GM12874 (cell line): ENCODE data around the gene ZNF273.

Source experiments
- CTCF ChIP-seq: IDR thresholded peaks from 2 replicates; pipeline ENCODE4 v1.5.1; 2011; ENCODE audit warnings: low read depth, mild to moderate bottlenecking, control low read depth, low read length, moderate library complexity; ENCODE audit not compliant: insufficient read depth

ZNF273 gene

GRCh38 chr7:64938540-64938939, 35.5 kb downstream of the ZNF273 start:
- TF ChIP-seq CTCF = no peak

GRCh38 chr7:64945503-64946175, 42.6 kb downstream of the ZNF273 start:
- no peak for TF ChIP-seq CTCF

- no peak for TF ChIP-seq CTCF
These were observed 43.7 kb downstream of the ZNF273 start for GRCh38 chr7:64946772-64947171.

GRCh38 chr7:64947252-64948000, 44.4 kb downstream of the ZNF273 start:
- no peak for TF ChIP-seq CTCF

- TF ChIP-seq CTCF = peak; percentile 52; the same call in 1 of the 2 replicates
These were observed 48.3 kb downstream of the ZNF273 start for GRCh38 chr7:64951250-64951848.

GRCh38 chr7:64959072-64959747, 56.1 kb downstream of the ZNF273 start:
- TF ChIP-seq CTCF = no peak

- TF ChIP-seq CTCF = no peak
These were observed 62.5 kb downstream of the ZNF273 start for GRCh38 chr7:64965594-64965993.
